AG10803 (cell line): Measurements from ENCODE around the gene JAM3.

Experiments
- DNase-seq: peaks from one replicate; pipeline ENCODE4 v3.0.0; 2010; ENCODE audit warnings: low read depth
- H3K4me3 ChIP-seq: 2 replicates; pipeline ENCODE4 v1.5.1; 2011; ENCODE audit warnings: mild to moderate bottlenecking, low read length, control low read depth
- TF ChIP-seq, protein P1 (sequence below): conservative IDR thresholded peaks from 2 replicates; pipeline ENCODE4 v1.5.1; 2011; ENCODE audit warnings: mild to moderate bottlenecking, low read length, control low read depth, inconsistent platforms

The JAM3 gene

DNA sequence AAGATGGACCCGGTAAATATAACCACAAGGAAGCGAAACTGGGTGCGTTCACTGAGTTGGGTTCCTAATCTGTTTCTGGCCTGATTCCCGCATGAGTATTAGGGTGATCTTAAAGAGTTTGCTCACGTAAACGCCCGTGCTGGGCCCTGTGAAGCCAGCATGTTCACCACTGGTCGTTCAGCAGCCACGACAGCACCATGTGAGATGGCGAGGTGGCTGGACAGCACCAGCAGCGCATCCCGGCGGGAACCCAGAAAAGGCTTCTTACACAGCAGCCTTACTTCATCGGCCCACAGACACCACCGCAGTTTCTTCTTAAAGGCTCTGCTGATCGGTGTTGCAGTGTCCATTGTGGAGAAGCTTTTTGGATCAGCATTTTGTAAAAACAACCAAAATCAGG is 80.5 kb downstream of the JAM3 start:
- TF ChIP-seq, protein P1, sequence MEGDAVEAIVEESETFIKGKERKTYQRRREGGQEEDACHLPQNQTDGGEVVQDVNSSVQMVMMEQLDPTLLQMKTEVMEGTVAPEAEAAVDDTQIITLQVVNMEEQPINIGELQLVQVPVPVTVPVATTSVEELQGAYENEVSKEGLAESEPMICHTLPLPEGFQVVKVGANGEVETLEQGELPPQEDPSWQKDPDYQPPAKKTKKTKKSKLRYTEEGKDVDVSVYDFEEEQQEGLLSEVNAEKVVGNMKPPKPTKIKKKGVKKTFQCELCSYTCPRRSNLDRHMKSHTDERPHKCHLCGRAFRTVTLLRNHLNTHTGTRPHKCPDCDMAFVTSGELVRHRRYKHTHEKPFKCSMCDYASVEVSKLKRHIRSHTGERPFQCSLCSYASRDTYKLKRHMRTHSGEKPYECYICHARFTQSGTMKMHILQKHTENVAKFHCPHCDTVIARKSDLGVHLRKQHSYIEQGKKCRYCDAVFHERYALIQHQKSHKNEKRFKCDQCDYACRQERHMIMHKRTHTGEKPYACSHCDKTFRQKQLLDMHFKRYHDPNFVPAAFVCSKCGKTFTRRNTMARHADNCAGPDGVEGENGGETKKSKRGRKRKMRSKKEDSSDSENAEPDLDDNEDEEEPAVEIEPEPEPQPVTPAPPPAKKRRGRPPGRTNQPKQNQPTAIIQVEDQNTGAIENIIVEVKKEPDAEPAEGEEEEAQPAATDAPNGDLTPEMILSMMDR: no peak
- no peak for DNase-seq
- H3K4me3 ChIP-seq: no peak overlapping the region

DNA sequence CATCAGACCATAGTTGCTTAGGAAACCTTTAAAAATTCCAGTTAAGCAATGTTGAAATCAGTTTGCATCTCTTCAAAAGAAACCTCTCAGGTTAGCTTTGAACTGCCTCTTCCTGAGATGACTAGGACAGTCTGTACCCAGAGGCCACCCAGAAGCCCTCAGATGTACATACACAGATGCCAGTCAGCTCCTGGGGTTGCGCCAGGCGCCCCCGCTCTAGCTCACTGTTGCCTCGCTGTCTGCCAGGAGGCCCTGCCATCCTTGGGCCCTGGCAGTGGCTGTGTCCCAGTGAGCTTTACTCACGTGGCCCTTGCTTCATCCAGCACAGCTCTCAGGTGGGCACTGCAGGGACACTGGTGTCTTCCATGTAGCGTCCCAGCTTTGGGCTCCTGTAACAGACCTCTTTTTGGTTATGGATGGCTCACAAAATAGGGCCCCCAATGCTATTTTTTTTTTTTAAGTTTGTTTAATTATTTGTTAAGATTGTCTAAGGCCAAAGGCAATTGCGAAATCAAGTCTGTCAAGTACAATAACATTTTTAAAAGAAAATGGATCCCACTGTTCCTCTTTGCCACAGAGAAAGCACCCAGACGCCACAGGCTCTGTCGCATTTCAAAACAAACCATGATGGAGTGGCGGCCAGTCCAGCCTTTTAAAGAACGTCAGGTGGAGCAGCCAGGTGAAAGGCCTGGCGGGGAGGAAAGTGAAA is 81.5 kb downstream of the JAM3 start:
- TF ChIP-seq, protein P1: no peak
- no peak overlapping the region for H3K4me3 ChIP-seq
- no peak for DNase-seq

DNA sequence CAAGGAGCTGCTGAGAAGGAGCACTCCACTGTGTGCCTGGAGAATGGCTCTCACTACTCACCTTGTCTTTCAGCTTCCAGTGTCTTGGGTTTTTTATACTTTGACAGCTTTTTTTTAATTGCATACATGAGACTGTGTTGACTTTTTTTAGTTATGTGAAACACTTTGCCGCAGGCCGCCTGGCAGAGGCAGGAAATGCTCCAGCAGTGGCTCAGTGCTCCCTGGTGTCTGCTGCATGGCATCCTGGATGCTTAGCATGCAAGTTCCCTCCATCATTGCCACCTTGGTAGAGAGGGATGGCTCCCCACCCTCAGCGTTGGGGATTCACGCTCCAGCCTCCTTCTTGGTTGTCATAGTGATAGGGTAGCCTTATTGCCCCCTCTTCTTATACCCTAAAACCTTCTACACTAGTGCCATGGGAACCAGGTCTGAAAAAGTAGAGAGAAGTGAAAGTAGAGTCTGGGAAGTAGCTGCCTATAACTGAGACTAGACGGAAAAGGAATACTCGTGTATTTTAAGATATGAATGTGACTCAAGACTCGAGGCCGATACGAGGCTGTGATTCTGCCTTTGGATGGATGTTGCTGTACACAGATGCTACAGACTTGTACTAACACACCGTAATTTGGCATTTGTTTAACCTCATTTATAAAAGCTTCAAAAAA is 82.3 kb downstream of the JAM3 start:
- no peak overlapping the region for H3K4me3 ChIP-seq
- TF ChIP-seq, protein P1: no peak
- DNase-seq: no peak

DNA sequence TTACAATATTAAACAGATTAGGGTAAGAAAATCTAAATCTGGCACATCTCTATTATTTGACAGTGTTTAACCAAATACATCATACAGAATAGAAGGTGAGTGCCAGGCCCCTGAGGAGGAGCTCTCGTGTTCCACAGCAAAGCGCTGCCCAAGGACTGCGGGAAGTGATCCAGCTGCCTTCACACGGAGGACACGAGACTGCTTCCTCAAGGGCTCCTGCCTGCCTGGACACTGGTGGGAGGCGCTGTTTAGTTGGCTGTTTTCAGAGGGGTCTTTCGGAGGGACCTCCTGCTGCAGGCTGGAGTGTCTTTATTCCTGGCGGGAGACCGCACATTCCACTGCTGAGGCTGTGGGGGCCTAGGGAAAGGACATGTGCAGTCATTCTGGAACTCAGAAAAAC is 83.8 kb downstream of the JAM3 start:
- DNase-seq: no peak
- H3K4me3 ChIP-seq: no peak overlapping the region
- TF ChIP-seq, protein P1: no peak

DNA sequence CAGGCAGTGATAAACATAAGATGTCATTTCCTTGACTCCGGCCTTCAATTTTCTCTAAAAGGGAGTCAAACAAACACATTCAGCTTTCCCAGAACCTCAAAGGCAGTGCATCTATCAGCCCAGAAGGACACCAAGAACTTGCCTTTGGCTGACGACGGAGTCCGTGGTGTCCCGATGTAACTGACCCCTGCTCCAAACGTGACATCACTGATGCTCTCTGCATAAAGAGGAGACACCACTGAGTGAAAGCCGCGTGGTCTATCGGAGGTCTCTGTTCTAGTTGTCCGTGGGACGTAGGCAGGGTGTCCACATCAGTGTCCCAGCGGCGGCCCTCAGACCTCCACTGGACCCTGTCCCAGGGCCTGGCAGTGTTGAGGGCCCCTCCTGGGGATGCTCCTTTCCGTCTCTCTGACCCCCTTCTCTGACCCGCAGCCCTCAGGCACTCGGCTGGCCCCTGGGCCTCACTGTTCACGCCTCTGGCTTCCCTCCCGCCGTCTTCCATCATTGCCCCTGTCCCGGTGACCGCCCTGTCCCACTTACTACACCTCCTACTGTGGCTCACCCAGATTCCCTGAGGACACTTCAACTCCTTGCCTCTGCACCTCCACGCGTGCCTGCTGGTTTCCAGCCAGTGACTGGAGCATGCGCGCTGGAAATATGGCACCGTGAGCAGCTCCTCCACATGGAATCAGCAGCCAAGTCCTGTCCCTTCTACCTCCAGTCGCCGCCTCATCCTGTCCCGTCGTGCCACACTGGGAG is 84.5 kb downstream of the JAM3 start:
- H3K4me3 ChIP-seq: no peak overlapping the region
- TF ChIP-seq, protein P1: no peak
- no peak for DNase-seq

DNA sequence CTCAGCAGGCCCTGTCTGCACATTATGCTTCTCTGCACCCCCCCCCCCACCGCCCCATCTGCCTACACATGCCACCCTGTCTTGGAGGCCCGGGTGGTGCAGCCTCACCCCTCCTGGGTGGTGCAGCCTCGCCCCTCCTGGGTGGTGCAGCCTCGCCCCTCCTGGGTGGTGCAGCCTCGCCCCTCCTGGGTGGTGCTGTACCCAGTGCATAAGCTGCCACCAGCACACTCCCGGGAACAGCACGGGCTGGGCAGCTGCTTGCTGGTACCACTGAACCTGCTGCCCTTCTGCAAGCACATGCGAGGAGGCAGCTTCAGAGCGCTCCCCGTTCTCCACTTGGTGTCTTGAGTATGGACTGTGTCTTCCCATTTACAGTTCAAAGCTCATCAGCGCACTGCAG is 85.6 kb downstream of the JAM3 start:
- H3K4me3 ChIP-seq: no peak overlapping the region
- no peak for DNase-seq
- TF ChIP-seq, protein P1: no peak
